Upper lobe of right lung (tissue), 1 donor: ENCODE measurements around the gene BMPR1A. TPM values are rescaled to one million over a fixed set of nuclear protein-coding genes. Genes with fewer than 3 reads are reported as not detected.
A peak's percentile ranks its signal among the peaks of the same experiment; 100 is the strongest.

ENCODE experiments used
- ATAC-seq: fragments of 200-7000 bp; cut with Tn5 transposase; one replicate; pipeline ENCODE4 v1.9.1; 2020; ENCODE audit warnings: mild to moderate bottlenecking, moderate library complexity
- DNase-seq: peaks from one replicate; pipeline ENCODE4 v3.0.0-alpha.2; 2020
- H3K27ac ChIP-seq: fragments of 200-600 bp; one replicate; pipeline ENCODE4 v1.8.0; 2022
- H3K27me3 ChIP-seq: fragments of 200-600 bp; one replicate; pipeline ENCODE4 v1.8.0; 2022; ENCODE audit warnings: mild to moderate bottlenecking
- H3K36me3 ChIP-seq: fragments of 200-600 bp; one replicate; pipeline ENCODE4 v1.8.0; 2022
- H3K4me1 ChIP-seq: fragments of 200-600 bp; one replicate; pipeline ENCODE4 v1.8.0; 2022
- H3K4me3 ChIP-seq: fragments of 200-600 bp; one replicate; pipeline ENCODE4 v1.8.0; 2022; ENCODE audit warnings: mild to moderate bottlenecking
- H3K9me3 ChIP-seq: fragments of 200-600 bp; one replicate; pipeline ENCODE4 v1.8.0; 2022
- intact Hi-C: fragments of 100-400 bp; cut with DNase I; formaldehyde crosslinking; loops from one replicate; pipeline ENCODE4 v1.11.0; 2022
- total RNA-seq: library from RNA; stranded (reverse); fragmentation: NEBNext Ultra II Directional; extraction: Animal tissue kit (Norgen Biotek cat#: 25700); gene quantifications from one replicate; pipeline ENCODE4 v1.2.1, GENCODE V29; 2021
- TF ChIP-seq, protein P1 (sequence below): fragments of 200-600 bp; IDR thresholded peaks from one replicate; pipeline ENCODE4 v1.8.0; 2022; ENCODE audit warnings: antibody characterized with exemption
- donor health status: DM: no; HTN: yes; CAD: no; lungs with severe emphysema.

The BMPR1A gene
- total RNA-seq, 1 donor from 2014 or later = 41.2 TPM

DNA sequence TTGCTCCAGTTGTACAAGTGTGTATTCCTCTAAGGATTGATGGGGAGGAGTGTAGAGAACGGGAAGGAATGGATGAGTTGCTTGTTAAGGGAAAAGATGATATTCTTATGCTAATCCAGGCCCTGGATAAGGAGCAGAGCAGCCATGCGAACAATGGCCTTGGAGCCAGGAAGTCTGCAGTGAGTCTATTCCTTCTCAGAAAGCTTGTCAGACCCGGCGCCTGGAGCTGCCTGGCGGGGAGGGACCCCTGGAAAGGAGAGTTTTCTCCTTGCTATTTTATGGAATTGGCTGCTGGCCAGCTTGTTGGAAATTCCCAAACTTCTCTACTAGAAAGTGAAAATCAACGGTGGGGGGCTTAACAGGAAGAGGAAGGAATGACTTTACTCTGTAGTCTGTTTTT, 111.9 kb downstream of the BMPR1A start:
- Histone ChIP-seq H3K27ac (no peak overlapping the region), H3K9me3 (no peaks in the 10 kb centered on the region), H3K4me3 (no peak overlapping the region), H3K27me3 (no peaks in the 10 kb centered on the region), H3K4me1 (peaks cover 24% of the 10 kb centered on the region), H3K36me3 (no peaks in the 10 kb centered on the region)
- DNase-seq (no peak), ATAC-seq (no peak)
- TF ChIP-seq, protein P1, sequence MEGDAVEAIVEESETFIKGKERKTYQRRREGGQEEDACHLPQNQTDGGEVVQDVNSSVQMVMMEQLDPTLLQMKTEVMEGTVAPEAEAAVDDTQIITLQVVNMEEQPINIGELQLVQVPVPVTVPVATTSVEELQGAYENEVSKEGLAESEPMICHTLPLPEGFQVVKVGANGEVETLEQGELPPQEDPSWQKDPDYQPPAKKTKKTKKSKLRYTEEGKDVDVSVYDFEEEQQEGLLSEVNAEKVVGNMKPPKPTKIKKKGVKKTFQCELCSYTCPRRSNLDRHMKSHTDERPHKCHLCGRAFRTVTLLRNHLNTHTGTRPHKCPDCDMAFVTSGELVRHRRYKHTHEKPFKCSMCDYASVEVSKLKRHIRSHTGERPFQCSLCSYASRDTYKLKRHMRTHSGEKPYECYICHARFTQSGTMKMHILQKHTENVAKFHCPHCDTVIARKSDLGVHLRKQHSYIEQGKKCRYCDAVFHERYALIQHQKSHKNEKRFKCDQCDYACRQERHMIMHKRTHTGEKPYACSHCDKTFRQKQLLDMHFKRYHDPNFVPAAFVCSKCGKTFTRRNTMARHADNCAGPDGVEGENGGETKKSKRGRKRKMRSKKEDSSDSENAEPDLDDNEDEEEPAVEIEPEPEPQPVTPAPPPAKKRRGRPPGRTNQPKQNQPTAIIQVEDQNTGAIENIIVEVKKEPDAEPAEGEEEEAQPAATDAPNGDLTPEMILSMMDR = no peak
- intact Hi-C loops = no loop called here

DNA sequence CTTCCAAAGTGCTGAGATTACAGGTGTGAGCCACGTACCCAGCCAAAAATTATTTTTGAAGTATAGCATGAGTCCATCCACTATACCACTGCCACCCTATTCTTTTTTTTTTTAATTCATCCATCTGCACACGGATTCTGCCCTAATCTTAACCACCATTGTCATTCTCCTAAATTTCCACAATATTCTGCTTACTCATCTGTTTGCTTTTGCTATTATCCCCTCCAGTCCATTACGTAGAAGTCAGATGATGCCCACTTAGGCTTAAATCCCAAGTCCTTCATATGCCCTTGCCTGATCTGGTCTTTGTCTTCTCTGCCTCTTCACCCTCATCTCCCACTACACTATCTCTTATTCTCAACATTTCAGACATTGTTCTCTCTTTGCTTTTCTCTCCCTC, 114.3 kb downstream of the BMPR1A start:
- no peak for DNase-seq
- TF ChIP-seq, protein P1 = no peak
- H3K27me3 ChIP-seq = no peaks in the 10 kb centered on the region
- H3K36me3 ChIP-seq = no peaks in the 10 kb centered on the region
- intact Hi-C loops = no loop called here
- no peak overlapping the region for H3K4me3 ChIP-seq
- peaks cover 24% of the 10 kb centered on the region for H3K4me1 ChIP-seq
- ATAC-seq = no peak
- no peaks in the 10 kb centered on the region for H3K9me3 ChIP-seq
- no peak overlapping the region for H3K27ac ChIP-seq

DNA sequence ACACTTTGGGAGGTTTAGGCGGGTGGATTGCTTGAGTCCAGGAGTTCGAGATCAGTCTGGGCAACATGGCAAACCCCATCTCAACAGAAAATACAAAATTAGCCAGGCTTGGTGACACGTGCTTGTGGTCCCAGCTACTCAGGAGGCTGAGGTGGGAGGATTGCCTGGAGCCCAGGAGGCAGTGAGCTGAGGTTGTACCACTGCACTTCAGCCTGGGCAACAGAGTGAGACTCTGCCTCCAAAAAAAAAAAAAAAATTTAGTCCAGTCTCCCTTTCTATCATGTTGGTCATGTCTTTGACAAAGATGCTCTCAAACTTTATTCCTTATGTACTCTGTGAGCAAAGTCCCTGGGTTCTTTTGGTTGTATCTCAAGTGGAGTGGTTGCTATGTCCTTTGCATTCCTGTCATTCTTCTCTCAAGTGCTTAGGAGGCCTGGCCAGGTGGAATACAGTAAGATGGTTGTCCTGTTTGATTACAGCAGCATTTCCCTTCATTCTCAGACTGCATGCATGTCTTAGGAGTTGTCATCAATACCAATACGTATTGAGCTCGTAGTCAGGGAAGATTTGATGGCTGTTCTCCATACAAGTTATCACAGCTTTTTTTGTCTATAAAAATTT, 115.3 kb downstream of the BMPR1A start:
- Histone ChIP-seq H3K36me3 (peaks cover 6% of the 10 kb centered on the region), H3K4me1 (peaks cover 21% of the 10 kb centered on the region), H3K27me3 (no peaks in the 10 kb centered on the region), H3K27ac (peak overlapping the region; percentile 20), H3K4me3 (no peak overlapping the region), H3K9me3 (no peaks in the 10 kb centered on the region)
- DNase-seq = no peak
- ATAC-seq = peak; percentile 95
- TF ChIP-seq, protein P1 = no peak
- intact Hi-C loops = no loop called here

DNA sequence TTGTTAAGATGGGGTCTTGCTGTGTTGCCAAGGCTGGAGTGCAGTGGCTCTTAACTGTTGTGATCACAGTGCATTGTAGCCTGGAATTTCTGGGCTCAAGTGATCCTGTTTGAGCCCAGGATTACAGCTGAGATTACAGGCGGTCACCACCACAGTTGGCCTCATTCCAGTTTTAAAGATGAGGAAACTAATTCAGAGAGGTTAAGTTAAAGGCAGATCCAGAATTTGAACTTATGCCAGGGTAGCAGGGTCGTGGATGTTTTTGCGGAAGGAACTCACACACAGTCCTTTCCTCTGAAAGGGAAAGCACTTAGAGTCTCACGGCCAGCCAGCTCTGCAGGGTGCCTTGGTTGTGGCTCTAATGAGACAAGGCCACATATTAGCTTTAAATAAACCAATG, 116.3 kb downstream of the BMPR1A start:
- Histone ChIP-seq H3K27me3 (no peaks in the 10 kb centered on the region), H3K27ac (no peak overlapping the region), H3K4me1 (peaks cover 21% of the 10 kb centered on the region), H3K9me3 (no peaks in the 10 kb centered on the region), H3K36me3 (peaks cover 6% of the 10 kb centered on the region), H3K4me3 (no peak overlapping the region)
- TF ChIP-seq, protein P1 = no peak
- DNase-seq (no peak), ATAC-seq (peak; percentile 77)
- intact Hi-C loops = no loop called here

DNA sequence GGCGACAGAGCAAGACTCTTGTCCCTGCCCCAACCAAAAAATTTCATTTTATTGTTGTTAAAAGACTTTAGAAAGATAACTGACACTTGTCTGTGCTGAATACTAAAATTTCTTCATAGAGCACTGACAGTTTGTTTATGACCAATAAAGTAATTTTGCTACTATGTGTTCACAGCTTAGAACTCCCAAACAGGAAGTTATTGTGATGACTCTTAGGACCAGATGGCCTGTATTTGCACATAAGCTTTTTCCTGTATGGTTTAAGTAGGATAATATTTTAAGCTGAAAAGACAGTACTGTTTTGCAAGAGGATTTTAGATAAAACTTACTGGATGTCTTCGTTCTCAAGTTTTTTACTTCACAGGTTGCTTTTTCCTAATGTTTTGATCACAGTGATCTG, 120.3 kb downstream of the BMPR1A start:
- Histone ChIP-seq H3K27ac (no peak overlapping the region), H3K4me1 (peaks cover 15% of the 10 kb centered on the region), H3K4me3 (no peak overlapping the region), H3K9me3 (no peaks in the 10 kb centered on the region), H3K27me3 (no peaks in the 10 kb centered on the region), H3K36me3 (peaks cover 6% of the 10 kb centered on the region)
- TF ChIP-seq, protein P1 = no peak
- DNase-seq (no peak), ATAC-seq (no peak)
- intact Hi-C loops = no loop called here
